ENCODE results near the gene ANKH. TPM values are rescaled to one million over a fixed set of nuclear protein-coding genes. Genes with fewer than 3 reads are reported as not detected.

The ANKH gene
- total RNA-seq, 1 experiment from 2014 or later: 65.2 TPM

- Histone ChIP-seq H3K4me2 (ENCODE audit: low read length) (no peak overlapping the region), H4K20me1 (ENCODE audit: insufficient read depth) (no peaks in the 10 kb centered on the region), H3K9me2 (ENCODE audit: insufficient read depth) (no peaks in the 10 kb centered on the region), H3K9me3 (ENCODE audit: control insufficient read depth in 1 of 2, insufficient read depth in 1 of 2, low read depth in 1 of 2, low read length in 2 of 2) (no peaks in the 10 kb centered on the region), H3K4me3 (replicated peaks in 1 of 2; ENCODE audit: low read depth in 1 of 2, low read length in 2 of 2) (no peak overlapping the region), H3K4me1 (ENCODE audit: control insufficient read depth in 1 of 2, insufficient read depth in 2 of 2, low read length in 2 of 2) (no peaks in the 10 kb centered on the region), H3K9ac (ENCODE audit: low read length) (no peak overlapping the region), H3K27ac (ENCODE audit: low read depth, low read length) (no peak overlapping the region), H3K27me3 (ENCODE audit: insufficient read depth, low read length) (no peaks in the 10 kb centered on the region), H3K79me2 (ENCODE audit: insufficient read depth, low read length) (no peaks in the 10 kb centered on the region), H2AFZ (ENCODE audit: low read depth, low read length, poor library complexity, severe bottlenecking) (no peak overlapping the region), H3K36me3 (ENCODE audit: control insufficient read depth in 1 of 2, insufficient read depth in 2 of 2, low read length in 2 of 2) (no peaks in the 10 kb centered on the region; a peak in 1 of 4 replicates)
- no TSS peak for BruUV-seq (replicated peaks)
- ChIA-PET RAD21 (ENCODE audit: low non-redundant PET in 1 of 2, low total read pairs in 2 of 2, uncharacterized antibody in 2 of 2, unreplicated experiment in 2 of 2) (no interaction called here), CTCF (no interaction called here), POLR2A (no interaction called here)
- TF ChIP-seq POLR2AphosphoS5 (IDR thresholded peaks at IDR 0.05; ENCODE audit: low read depth, low read length): no peak
- TF ChIP-seq ELF1 (IDR thresholded peaks at IDR 0.05; ENCODE audit: borderline replicate concordance, low read depth): no peak
- no peak for TF ChIP-seq JUND (IDR thresholded peaks at IDR 0.05)
- TF ChIP-seq REST (IDR thresholded peaks at IDR 0.05; ENCODE audit: low read depth): no peak
- TF ChIP-seq RAD21 (IDR thresholded peaks at IDR 0.05; ENCODE audit: low read depth): no peak
- TF ChIP-seq EGR1 (IDR thresholded peaks at IDR 0.05; ENCODE audit: low read depth): no peak
- no peak for TF ChIP-seq YY1 (IDR thresholded peaks at IDR 0.05; ENCODE audit: extremely low read depth, insufficient replicate concordance, low read depth, low read length)
- TF ChIP-seq CBX3 (IDR thresholded peaks at IDR 0.05; ENCODE audit: low read depth): no peak
- no peak for TF ChIP-seq SP1 (IDR thresholded peaks at IDR 0.05; ENCODE audit: low read depth)
- TF ChIP-seq SRF (IDR thresholded peaks at IDR 0.05; ENCODE audit: low read depth): no peak
- no peak for TF ChIP-seq EZH2phosphoT487 (IDR thresholded peaks at IDR 0.05; ENCODE audit: borderline replicate concordance)
- no peak for TF ChIP-seq EZH2 (IDR thresholded peaks at IDR 0.05)
- TF ChIP-seq CEBPB (IDR thresholded peaks at IDR 0.05; ENCODE audit: low read depth): no peak
- no peak for TF ChIP-seq SIN3A (IDR thresholded peaks at IDR 0.05; ENCODE audit: low read depth)
- TF ChIP-seq ZNF274 (IDR thresholded peaks at IDR 0.05; ENCODE audit: low read depth, low read length): no peak
- no peak for TF ChIP-seq ZFX (IDR thresholded peaks at IDR 0.05)
- no peak for TF ChIP-seq ATF3 (IDR thresholded peaks at IDR 0.05)
- no peak for DNase-seq (ENCODE audit: low read depth, low spot score)
- ATAC-seq: no peak
- intact Hi-C loops (cut with micrococcal nuclease): no loop called here
Observed at GRCh38 chr5:14743601-14744295, 127.8 kb downstream of the ANKH start.
